SK-N-SH (cell line): ENCODE measurements around the gene ACSL3. TPM values are rescaled to one million over a fixed set of nuclear protein-coding genes. Genes with fewer than 3 reads are reported as not detected.

ENCODE experiments used
- CTCF ChIA-PET: fragments of 300-600, 350-600 bp; formaldehyde crosslinking; extraction: SDS; loops from one replicate; lab custom pipeline; 2021; lab: Yijun Ruan, JAX
- POLR2A ChIA-PET: fragments of 350-600 bp; sonication (Branson Sonifier 250); formaldehyde crosslinking; extraction: SDS; loops from one replicate; lab custom pipeline; 2020; ENCODE audit warnings: antibody characterized with exemption, inconsistent platforms; lab: Yijun Ruan, JAX
- DNase-seq: peaks from one replicate; pipeline ENCODE4 v3.0.0; 2012
- H2AFZ ChIP-seq: fragments of 200-600 bp; sonication (generic); 2 replicates; pipeline ENCODE4 v1.8.1; 2016; ENCODE audit warnings: antibody characterized with exemption, mild to moderate bottlenecking, low read depth
- H3F3A ChIP-seq: fragments of 200-600 bp; sonication (generic); replicated peaks from 2 replicates; pipeline ENCODE3; 2016; ENCODE audit warnings: antibody characterized with exemption, mild to moderate bottlenecking; ENCODE audit not compliant: insufficient read depth
- H3K27ac ChIP-seq, 2 experiments: fragments of 200-500 bp in 1 of 2; fragments of 200-600 bp in 1 of 2; sonication (Bioruptor generic) in 1 of 2; sonication (generic), shearing (Covaris generic) in 1 of 2; 2 replicates each; pipeline versions ENCODE4 v1.5.1 to v1.6.1; 2014 to 2016; ENCODE audit warnings: low read depth in 2 of 2, inconsistent platforms in 1 of 2, low read length in 1 of 2, mild to moderate bottlenecking in 1 of 2, mixed read lengths in 1 of 2
- H3K27me3 ChIP-seq: fragments of 200-600 bp; sonication (generic), shearing (Covaris generic); 2 replicates; pipeline ENCODE4 v1.6.1; 2016; ENCODE audit warnings: mixed run types; ENCODE audit not compliant: insufficient read depth
- H3K36me3 ChIP-seq, 2 experiments: fragments of 200-500 bp in 1 of 2; fragments of 200-600 bp in 1 of 2; sonication (Bioruptor generic) in 1 of 2; sonication (generic) in 1 of 2; replicated peaks in 1 of 2; 2 replicates each; pipeline versions ENCODE3 to v1.5.1; 2014 to 2016; ENCODE audit warnings: low read length in 1 of 2, mild to moderate bottlenecking in 1 of 2; ENCODE audit not compliant: insufficient read depth in 2 of 2, control insufficient read depth in 1 of 2
- H3K4me1 ChIP-seq, 2 experiments: fragments of 200-500 bp in 1 of 2; fragments of 200-600 bp in 1 of 2; sonication (Bioruptor generic) in 1 of 2; sonication (generic), shearing (Covaris generic) in 1 of 2; 2 replicates each; pipeline versions ENCODE4 v1.5.1 to v1.6.1; 2014 to 2016; ENCODE audit warnings: low read depth in 1 of 2, low read length in 1 of 2, mixed run types in 1 of 2; ENCODE audit not compliant: insufficient read depth in 2 of 2, control insufficient read depth in 1 of 2
- H3K4me2 ChIP-seq: fragments of 200-600 bp; sonication (generic), shearing (Covaris generic); 2 replicates; pipeline ENCODE4 v1.6.1; 2017; ENCODE audit warnings: mixed run types
- H3K4me3 ChIP-seq, 2 experiments: fragments of 200-500 bp in 1 of 2; fragments of 200-600 bp in 1 of 2; sonication (Bioruptor generic) in 1 of 2; sonication (generic), shearing (Covaris generic) in 1 of 2; 2 replicates each; pipeline versions ENCODE4 v1.5.1 to v1.8.1; 2014 to 2016; ENCODE audit warnings: low read depth in 2 of 2, inconsistent platforms in 1 of 2, low read length in 1 of 2, mild to moderate bottlenecking in 1 of 2, mixed read lengths in 1 of 2, moderate library complexity in 1 of 2
- H3K79me2 ChIP-seq: fragments of 200-600 bp; sonication (generic); 2 replicates; pipeline ENCODE4 v1.8.1; 2017; ENCODE audit warnings: mild to moderate bottlenecking; ENCODE audit not compliant: insufficient read depth
- H3K9ac ChIP-seq: fragments of 200-600 bp; sonication (generic); 2 replicates; pipeline ENCODE4 v1.6.1; 2017; ENCODE audit warnings: mixed run types
- H3K9me2 ChIP-seq: fragments of 200-600 bp; sonication (generic); 2 replicates; pipeline ENCODE4 v1.6.1; 2017; ENCODE audit warnings: mixed run types
- H3K9me3 ChIP-seq: fragments of 200-600 bp; sonication (generic); 2 replicates; pipeline ENCODE4 v1.6.1; 2017; ENCODE audit warnings: mixed run types, mild to moderate bottlenecking, moderate library complexity
- H4K20me1 ChIP-seq: fragments of 200-600 bp; sonication (generic); 2 replicates; pipeline ENCODE4 v1.6.1; 2017; ENCODE audit warnings: mild to moderate bottlenecking, mixed run types; ENCODE audit not compliant: insufficient read depth
- CHD2 ChIP-seq: fragments of 150-350 bp; IDR thresholded peaks from 2 replicates; pipeline ENCODE4 v1.6.1; 2018; ENCODE audit warnings: low read length; ENCODE audit not compliant: partially characterized antibody
- GATA2 ChIP-seq: sonication (generic); formaldehyde crosslinking; IDR thresholded peaks from 2 replicates; pipeline ENCODE4 v1.5.0; 2020; ENCODE audit warnings: mild to moderate bottlenecking, missing genetic modification reagents
- POLR2AphosphoS5 ChIP-seq: IDR thresholded peaks from 2 replicates; pipeline ENCODE4 v1.6.1; 2012; ENCODE audit warnings: low read depth, low read length
- TCF12 ChIP-seq: IDR thresholded peaks from 2 replicates; pipeline ENCODE4 v1.4.0; 2012
- WGBS: methylation state at CpG from one replicate; pipeline ENCODE4 v1.1.6; 2017; ENCODE audit warnings: low lambda C conversion rate; 5-methylcytosine and 5-hydroxymethylcytosine counted together
- polyA plus RNA-seq, 3 experiments: library from polyadenylated mRNA; depleted of rRNA; stranded (reverse); fragments of >200 nt; gene quantifications; 2 replicates each; pipeline ENCODE4 v1.2.3, GENCODE V29; 2012
- TF ChIP-seq, protein P1 (sequence below): IDR thresholded peaks from 2 replicates; pipeline ENCODE4 v1.4.0; 2012; ENCODE audit warnings: low read depth
- TF ChIP-seq, protein P2 (sequence below): fragments of 150-350 bp; IDR thresholded peaks from 2 replicates; pipeline ENCODE4 v1.6.1; 2017; ENCODE audit warnings: antibody characterized with exemption, low read length, low read depth, borderline replicate concordance
- TF ChIP-seq, protein P3 (sequence below): fragments of 200-600 bp; sonication (generic); IDR thresholded peaks from 2 replicates; pipeline ENCODE4 v1.6.1; 2017; ENCODE audit warnings: antibody characterized with exemption, mild to moderate bottlenecking, moderate library complexity
- TF ChIP-seq, protein P4 (sequence below): IDR thresholded peaks from 2 replicates; pipeline ENCODE4 v1.4.0; 2012; ENCODE audit warnings: low read depth, borderline replicate concordance

Gene ACSL3
- polyA plus RNA-seq, 1 of the 3 experiments (the other 2 are of a cell fraction) = 15.7 TPM

DNA sequence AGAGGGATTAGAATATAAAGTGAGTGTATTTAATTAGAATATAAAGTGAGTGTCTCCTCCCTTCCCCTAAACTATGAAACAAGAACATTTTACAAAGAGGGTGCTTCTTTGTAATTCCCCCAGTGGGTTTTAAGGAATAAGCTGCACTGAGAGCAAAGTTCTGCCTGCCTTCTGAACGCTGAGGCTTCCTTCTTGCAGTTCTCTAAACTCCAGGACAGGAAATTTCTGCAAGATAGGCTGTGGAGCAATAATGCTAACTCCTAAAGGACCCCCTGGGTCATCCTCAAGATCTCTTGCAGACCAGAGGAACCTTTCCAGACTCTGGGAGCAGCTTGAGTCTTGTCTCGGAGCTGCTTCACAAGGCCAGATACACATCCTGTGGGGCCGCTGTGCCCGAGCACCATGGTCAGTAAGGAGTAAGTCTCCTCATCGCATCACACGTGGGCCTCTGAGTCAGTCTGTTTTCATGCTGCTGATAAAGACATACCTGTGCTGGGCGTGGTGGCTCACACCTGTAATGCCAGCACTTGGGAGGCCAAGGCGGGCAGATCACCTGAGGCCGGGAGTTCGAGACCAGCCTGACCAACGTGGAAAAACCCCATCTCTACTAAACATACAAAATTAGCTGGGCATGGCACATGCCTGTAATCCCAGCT, 103.7 kb downstream of the ACSL3 start:
- Histone ChIP-seq H2AFZ (no peak overlapping the region), H4K20me1 (no peaks in the 10 kb centered on the region), H3F3A (peaks cover 4% of the 10 kb centered on the region), H3K4me2 (no peak overlapping the region), H3K4me3 (no peak overlapping the region), H3K27me3 (no peaks in the 10 kb centered on the region), H3K9me3 (no peaks in the 10 kb centered on the region), H3K79me2 (no peaks in the 10 kb centered on the region), H3K4me1 (peaks cover 0 to 11% of the 10 kb centered on the region in 2 experiments; a peak in 3 of 4 replicates), H3K36me3 (no peaks in the 10 kb centered on the region), H3K9ac (no peak overlapping the region), H3K9me2 (no peaks in the 10 kb centered on the region), H3K27ac (no peak overlapping the region)
- TF ChIP-seq POLR2AphosphoS5 (no peak), TCF12 (no peak), GATA2 (CRISPR knock-in tag) (no peak), CHD2 (no peak)
- TF ChIP-seq, protein P1, sequence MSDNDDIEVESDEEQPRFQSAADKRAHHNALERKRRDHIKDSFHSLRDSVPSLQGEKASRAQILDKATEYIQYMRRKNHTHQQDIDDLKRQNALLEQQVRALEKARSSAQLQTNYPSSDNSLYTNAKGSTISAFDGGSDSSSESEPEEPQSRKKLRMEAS = no peak
- TF ChIP-seq, protein P2, sequence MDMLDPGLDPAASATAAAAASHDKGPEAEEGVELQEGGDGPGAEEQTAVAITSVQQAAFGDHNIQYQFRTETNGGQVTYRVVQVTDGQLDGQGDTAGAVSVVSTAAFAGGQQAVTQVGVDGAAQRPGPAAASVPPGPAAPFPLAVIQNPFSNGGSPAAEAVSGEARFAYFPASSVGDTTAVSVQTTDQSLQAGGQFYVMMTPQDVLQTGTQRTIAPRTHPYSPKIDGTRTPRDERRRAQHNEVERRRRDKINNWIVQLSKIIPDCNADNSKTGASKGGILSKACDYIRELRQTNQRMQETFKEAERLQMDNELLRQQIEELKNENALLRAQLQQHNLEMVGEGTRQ = no peak
- TF ChIP-seq, protein P3, sequence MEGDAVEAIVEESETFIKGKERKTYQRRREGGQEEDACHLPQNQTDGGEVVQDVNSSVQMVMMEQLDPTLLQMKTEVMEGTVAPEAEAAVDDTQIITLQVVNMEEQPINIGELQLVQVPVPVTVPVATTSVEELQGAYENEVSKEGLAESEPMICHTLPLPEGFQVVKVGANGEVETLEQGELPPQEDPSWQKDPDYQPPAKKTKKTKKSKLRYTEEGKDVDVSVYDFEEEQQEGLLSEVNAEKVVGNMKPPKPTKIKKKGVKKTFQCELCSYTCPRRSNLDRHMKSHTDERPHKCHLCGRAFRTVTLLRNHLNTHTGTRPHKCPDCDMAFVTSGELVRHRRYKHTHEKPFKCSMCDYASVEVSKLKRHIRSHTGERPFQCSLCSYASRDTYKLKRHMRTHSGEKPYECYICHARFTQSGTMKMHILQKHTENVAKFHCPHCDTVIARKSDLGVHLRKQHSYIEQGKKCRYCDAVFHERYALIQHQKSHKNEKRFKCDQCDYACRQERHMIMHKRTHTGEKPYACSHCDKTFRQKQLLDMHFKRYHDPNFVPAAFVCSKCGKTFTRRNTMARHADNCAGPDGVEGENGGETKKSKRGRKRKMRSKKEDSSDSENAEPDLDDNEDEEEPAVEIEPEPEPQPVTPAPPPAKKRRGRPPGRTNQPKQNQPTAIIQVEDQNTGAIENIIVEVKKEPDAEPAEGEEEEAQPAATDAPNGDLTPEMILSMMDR = no peak
- DNase-seq = no peak
- 86% methylated on average over 11 of the region's 11 CpGs for WGBS
- POLR2A ChIA-PET = no interaction called here
- CTCF ChIA-PET = interaction anchor here (1.4 kb wide), 1 partner anchor 833 kb away, joined by 6 read pairs; no protein-coding TSS in a partner anchor

DNA sequence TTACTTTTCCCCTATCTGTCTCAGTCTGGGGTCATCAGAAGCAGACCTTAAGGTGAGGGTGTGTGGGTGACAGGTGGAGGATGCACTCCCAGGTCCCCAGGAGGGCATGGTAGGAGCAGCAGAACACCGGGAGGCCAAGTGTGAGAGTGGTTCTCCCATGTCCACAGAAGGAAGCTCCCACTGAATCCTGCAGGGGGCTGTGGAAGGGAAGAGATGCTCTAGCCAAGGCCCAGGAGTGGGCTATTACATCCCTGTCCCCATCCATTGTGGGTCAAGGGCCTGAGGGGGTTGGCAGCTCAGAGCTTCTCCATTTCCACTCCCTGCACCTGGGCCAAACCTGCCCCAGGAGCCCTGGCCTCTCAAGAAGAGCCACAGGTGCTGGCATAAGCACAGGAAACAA, 104.7 kb downstream of the ACSL3 start:
- CTCF ChIA-PET = interaction anchor here (1.4 kb wide), 1 partner anchor 832 kb away, joined by 6 read pairs; no protein-coding TSS in a partner anchor

More for the DNA sequence above, 104.7 kb downstream of the ACSL3 start:
- Histone ChIP-seq H3K27ac (no peak overlapping the region), H3K27me3 (no peaks in the 10 kb centered on the region), H4K20me1 (no peaks in the 10 kb centered on the region)
- TF ChIP-seq, protein P3 = no peak
- TF ChIP-seq, protein P4, sequence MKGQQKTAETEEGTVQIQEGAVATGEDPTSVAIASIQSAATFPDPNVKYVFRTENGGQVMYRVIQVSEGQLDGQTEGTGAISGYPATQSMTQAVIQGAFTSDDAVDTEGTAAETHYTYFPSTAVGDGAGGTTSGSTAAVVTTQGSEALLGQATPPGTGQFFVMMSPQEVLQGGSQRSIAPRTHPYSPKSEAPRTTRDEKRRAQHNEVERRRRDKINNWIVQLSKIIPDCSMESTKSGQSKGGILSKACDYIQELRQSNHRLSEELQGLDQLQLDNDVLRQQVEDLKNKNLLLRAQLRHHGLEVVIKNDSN = no peak
- TF ChIP-seq, all 33 proteins: peak for 0
- H3K9me2 ChIP-seq = no peaks in the 10 kb centered on the region
- POLR2A ChIA-PET = no interaction called here
- no peak overlapping the region for H3K4me2 ChIP-seq
- H3K9me3 ChIP-seq = no peaks in the 10 kb centered on the region
- H3K4me1 ChIP-seq = 0 out of 4 replicates have a peak, but pooled peaks cover 0 to under 1% of the 10 kb centered on the region in 2 experiments
- 83% methylated on average over 1 of the region's 1 CpG for WGBS
- H3K9ac ChIP-seq = no peak overlapping the region
- no peak overlapping the region for H3K4me3 ChIP-seq
- H3F3A ChIP-seq = no peaks in the 10 kb centered on the region
- no peaks in the 10 kb centered on the region for H3K36me3 ChIP-seq
- DNase-seq = no peak
- no peak overlapping the region for H2AFZ ChIP-seq
- no peaks in the 10 kb centered on the region for H3K79me2 ChIP-seq
